Globus pallidus (tissue), 1 donor: ENCODE measurements around the gene MUC4.
"Not testable (repeated sequence)": the region's sequence is repeated elsewhere in the genome, so short reads cannot be mapped to it uniquely, and the experiment has no call there.

Experiments
- DNase-seq: peaks from one replicate; pipeline ENCODE4 v3.0.0-alpha.2; 2015; ENCODE audit warnings: low spot score

The MUC4 gene

DNA sequence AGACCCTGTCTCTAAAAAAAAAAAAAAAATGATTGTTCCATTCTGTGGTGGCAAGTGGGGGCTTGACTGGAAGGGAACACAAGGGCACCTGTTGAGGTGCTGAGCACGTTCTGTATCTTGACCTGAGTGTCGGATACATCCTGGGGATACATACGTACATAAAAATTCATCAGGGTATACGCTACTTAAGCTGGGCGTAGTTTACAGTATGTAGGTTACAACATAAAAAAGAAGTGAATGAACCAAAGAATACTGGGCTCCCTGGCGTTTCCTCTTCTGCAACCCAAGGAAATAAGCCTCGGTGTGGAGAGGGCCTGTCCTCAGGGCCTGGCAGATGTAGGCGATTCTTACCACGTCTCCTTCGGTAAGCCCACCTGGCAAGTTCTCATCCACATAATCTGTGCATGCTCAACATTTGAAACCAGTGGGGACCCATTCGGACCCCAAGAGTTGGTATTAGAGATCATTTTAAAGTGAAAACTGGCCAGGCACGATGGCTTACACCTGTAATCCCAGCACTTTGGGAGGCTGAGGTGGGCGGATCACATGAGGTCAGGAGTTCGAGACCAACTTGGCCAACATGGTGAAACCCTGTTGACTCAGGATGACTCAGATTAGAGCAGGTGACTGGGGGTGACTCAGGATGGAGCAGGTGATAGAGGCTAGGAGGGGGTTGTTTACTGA is 96.0 kb downstream of the MUC4 start:
- no peak for DNase-seq

GRCh38 chr3:195715134-195715533 is 96.6 kb downstream of the MUC4 start:
- DNase-seq, result no peak

GRCh38 chr3:195714380-195715011 is 97.2 kb downstream of the MUC4 start:
- DNase-seq, result no peak

DNA sequence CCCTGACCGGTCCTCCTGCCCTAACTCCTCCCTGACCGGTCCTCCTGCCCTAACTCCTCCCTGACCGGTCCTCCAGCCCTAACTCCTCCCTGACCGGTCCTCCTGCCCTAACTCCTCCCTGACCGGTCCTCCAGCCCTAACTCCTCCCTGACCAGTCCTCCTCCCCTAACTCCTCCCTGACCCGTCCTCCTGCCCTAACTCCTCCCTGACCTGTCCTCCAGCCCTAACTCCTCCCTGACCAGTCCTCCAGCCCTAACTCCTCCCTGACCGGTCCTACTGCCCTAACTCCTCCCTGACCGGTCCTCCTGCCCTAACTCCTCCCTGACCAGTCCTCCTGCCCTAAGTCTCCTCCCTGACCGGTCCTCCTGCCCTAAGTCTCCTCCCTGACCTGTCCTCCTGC is 98.6 kb downstream of the MUC4 start:
- not testable (repeated sequence) for DNase-seq

GRCh38 chr3:195712535-195712910 is 99.2 kb downstream of the MUC4 start:
- DNase-seq, result not testable (repeated sequence)

DNA sequence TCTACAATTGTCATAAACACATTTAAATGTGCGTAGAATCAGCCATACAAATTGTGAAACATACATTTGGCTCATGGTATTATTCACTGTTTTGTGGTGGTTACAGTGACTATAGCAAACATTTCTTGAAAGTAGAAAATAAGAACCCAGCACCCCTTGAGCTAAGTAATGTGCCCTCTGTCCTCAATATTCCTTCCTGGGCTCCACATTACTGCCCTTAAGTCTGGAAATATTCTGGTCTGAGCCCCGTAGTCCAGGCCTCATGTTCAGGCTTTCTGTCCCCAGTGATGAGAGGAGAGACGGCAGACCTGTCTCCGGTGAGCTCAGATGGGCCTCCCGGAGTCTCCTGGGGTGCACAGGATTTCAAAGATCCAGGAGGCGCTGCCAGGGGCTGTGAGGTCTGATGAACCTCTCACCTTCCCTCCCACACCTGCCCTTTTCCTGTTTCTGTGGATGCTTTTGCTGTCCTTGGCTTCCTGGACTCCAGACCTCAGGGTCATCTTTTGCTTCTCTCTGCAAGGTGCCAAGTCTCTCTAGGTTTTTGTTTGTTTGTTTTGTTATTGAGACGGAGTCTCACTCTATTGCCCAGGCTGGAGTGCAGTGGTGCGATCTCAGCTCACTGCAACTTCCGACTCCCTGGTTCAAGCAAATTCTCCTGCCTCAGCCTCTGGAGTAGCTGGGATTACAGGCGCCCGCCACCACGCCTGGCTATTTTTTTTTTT is 99.8 kb downstream of the MUC4 start:
- no peak for DNase-seq

GRCh38 chr3:195711091-195711812 is 100.5 kb downstream of the MUC4 start:
- DNase-seq, result not testable (repeated sequence)

DNA sequence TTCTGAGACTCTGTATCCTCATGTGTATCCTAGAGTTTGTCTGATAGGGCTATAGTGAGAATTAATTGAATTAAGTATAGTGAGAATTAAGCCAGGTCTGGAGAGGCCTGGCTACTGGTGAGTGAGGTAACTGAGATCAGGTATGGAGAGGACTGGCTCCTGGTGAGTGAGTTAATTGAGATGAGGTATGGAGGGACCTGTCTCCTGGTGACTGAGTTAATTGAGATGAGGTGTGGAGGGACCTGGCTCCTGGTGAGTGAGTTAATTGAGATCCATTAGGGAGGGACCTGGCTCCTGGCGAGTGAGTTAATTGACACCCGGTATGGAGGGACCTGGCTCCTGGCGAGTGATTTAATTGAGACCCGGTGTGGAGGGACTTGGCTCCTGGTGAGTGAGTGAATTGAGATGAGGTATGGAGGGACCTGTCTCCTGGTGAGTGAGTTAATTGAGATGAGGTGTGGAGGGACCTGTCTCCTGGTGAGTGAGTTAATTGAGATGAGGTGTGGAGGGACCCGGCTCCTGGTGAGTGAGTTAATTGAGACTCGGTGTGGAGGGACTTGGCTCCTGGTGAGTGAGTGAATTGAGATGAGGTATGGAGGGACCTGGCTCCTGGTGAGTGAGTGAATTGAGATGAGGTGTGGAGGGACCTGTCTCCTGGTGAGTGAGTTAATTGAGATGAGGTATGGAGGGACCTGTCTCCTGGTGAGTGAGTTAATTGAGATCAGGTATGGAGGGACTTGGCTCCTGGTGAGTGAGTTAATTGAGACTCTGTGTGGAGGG is 101.4 kb downstream of the MUC4 start:
- DNase-seq, result not testable (repeated sequence)

- DNase-seq, result no peak
These were observed 102.0 kb downstream of the MUC4 start for GRCh38 chr3:195709676-195710085.

DNA sequence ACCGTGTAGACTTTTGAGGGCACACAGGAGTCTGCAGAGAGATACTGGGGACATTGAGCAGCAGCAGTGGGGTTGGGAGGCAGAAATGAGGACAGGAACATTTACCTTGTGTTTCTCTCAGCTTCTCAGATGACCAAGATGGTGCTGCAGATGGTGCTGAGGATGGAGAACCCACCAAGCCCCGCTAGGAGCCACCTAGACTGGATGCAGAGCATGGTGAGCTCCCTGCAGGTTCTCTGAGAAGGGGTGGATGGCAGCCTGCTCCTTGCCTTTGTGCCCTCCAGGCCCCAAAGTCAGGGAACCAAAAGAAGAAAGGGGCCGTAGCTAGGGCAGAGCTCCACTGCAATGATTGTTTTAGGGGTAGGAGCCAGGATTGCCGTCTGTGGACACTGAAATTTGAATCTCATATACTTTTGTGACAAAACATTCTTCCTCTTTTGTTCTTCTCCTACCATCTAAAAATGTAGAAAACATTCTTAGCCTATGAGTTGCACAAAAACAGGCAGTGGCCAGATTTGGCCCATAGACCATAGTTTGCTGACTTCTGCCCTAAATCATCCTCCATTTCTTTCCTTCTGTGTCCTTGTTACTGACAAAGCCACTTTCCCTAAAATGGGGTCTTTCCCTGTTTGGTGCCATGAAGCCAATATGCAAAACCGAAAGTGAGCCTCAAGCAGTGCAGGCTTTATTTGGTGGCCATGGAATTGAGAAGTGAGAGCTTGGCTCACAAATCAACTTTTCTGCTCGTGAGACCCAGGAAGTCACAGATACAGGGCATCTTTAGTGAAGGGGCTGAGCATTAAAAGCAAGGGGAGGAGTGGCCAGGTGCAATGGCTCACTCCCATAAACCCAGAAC is 102.9 kb downstream of the MUC4 start:
- no peak for DNase-seq

GRCh38 chr3:195708061-195708460 is 103.7 kb downstream of the MUC4 start:
- DNase-seq, result no peak

DNA sequence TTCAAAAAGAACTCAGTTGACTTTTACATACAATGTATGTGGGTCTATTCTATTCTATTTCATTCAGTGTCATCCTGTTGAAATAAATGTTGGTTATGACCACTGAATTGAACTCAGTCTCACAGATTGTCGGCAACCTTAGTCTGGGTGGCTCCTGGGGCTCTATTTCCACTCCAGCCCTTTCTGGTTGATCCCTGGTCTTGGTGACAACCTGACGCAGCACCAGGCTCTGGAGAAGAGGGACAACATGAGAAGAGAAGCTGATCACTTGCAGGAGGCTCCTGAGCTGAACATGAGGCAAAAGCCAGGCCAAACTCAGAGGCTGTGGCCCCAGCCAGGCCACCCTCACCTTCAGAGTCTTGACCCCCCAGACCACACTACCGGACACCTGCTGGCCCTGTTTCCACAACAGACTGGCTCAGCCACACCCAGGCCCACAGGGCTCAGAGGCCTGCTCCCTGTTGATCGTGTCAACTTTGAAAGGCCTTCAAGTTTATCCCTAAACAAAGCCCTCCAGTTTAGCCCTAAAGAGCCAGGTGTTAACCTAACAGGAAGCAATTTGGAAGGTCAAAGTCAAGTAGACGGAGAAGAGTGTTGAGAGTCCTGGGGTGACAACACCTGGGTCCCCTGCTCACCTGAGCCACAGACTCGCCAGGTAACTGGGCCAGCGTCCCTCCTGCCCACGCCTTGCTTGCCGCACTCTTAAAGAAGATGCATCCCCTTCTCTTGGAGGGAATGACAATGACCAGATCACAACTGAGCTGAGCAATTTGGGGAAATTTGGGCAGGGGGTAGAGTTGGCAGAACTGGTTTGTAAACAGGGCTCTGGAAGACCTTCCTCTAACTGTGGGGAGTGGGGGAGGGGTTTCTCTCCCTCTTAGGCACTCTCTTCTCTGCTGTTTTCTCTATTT is 106.4 kb downstream of the MUC4 start:
- DNase-seq, result no peak

- no peak for DNase-seq
These were observed 107.2 kb downstream of the MUC4 start for GRCh38 chr3:195704433-195704999.

GRCh38 chr3:195703776-195704175 is 108.0 kb downstream of the MUC4 start:
- DNase-seq, result no peak

DNA sequence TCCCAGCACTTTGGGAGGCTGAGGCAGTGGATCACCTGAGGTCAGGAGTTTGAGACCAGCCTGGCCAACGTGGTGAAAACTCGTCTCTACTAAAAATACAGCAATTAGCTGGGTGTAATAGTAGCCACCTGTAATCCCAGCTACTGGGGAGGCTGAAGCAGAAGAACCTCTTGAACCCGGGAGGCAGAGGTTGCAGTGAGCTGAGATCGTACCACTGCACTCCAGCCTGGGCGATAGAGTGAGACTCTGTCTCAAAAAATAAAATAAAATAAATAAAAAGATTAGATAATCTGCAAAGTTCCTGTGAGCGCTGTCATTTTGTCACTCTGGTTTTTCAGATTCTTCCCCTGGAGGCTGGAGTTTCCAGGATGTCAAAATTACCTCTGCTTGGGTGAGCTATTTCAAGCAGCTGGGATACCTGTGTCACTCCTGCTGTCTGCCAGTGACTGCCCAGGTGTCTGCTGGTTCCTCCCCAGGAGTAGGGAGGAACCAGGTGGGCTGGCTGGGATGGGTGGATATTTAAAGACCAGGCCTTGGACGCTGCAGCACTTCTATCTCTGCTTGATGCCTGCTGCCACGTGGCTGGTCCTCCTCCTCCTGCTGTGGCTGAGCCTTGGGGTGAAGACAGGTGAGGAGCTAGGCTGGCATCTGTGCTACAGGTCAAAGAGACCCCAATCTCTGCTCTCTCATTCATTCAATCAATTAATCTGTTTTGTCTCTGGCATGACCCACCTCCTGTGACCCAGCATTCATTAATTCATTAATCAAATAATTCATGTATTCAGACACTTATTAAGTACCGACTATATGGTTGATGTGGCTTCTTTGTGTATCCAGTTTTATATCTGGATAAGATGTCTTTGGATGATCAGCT is 110.5 kb downstream of the MUC4 start:
- DNase-seq, result no peak

DNA sequence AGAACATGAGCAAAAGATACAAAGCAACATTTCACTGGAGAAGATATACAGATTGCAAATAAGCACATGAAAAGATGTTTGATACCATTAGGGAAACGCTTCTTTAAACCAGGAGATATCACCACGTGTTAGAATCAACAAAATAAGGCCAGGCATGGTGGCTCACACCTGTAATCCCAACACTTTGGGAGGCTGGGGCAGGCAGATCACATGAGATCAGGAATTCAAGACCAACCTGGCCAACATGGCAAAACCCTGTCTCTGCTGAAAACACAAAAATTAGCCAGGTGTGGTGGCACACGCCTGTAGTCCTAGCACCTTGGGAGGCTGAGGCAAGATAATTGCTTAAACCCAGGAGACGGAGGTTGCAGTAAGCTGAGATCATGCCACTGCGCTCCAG is 111.4 kb downstream of the MUC4 start:
- DNase-seq, result no peak

DNA sequence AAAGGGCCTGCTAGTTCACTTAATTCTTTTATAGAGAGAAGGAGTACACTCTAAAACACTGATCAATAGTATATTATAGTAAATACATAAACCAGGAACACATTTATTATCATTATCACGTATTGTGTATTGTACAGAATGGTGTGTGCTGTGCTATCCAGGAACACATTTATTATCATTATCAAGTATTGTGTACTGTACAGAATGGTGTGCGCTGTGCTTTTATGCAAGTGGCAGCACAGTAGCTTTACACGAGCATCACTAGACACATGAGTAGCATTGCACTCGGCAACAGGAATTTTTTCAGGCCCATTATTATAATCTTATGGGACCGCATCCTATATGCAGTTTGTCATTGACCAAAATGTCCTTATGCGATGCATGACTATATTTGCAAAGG is 111.9 kb downstream of the MUC4 start:
- DNase-seq, result no peak

- DNase-seq, result no peak
These were observed 112.3 kb downstream of the MUC4 start for GRCh38 chr3:195699388-195699771.
